GM11168 (cell line): Measurements from ENCODE around the gene TBC1D3I.
"Not testable (repeated sequence)": the region's sequence is repeated elsewhere in the genome, so short reads cannot be mapped to it uniquely, and the experiment has no call there.

ENCODE experiments used
- in situ Hi-C: fragments of 300-500 bp; cut with MboI; formaldehyde crosslinking; loops from one replicate; pipeline ENCODE4 v1.12.0; 2022; ENCODE audit warnings: low sequenced_read_pairs; ENCODE audit not compliant: unreplicated experiment

TBC1D3I gene

GRCh38 chr17:36264470-36264869 lies at the start of gene TBC1D3I:
Gene TBC1D3I (minus strand): TSS chr17:36264570. CDS start chr17:36262985, 1,585 bp downstream.
- in situ Hi-C loops, result not testable (repeated sequence)

DNA sequence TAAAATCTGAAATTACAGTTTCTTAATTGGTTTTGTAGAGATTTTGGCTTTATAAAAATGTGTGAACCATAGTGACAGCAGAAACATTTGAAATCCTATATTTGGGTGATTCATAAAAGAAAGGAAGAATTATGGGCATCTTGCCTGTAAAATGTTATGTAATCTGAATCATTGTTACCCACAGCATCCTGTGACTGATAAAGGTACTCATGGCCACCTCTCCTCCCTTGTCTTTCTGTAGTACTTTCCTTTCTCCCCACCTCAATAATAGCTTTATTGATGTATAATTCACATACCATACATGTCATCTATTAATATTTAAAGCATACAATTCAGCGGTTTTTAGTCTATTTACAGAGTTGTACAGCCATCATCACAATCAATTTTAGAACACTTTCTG lies 30.8 kb upstream of the TBC1D3I start:
- in situ Hi-C loops, result not testable (repeated sequence)

DNA sequence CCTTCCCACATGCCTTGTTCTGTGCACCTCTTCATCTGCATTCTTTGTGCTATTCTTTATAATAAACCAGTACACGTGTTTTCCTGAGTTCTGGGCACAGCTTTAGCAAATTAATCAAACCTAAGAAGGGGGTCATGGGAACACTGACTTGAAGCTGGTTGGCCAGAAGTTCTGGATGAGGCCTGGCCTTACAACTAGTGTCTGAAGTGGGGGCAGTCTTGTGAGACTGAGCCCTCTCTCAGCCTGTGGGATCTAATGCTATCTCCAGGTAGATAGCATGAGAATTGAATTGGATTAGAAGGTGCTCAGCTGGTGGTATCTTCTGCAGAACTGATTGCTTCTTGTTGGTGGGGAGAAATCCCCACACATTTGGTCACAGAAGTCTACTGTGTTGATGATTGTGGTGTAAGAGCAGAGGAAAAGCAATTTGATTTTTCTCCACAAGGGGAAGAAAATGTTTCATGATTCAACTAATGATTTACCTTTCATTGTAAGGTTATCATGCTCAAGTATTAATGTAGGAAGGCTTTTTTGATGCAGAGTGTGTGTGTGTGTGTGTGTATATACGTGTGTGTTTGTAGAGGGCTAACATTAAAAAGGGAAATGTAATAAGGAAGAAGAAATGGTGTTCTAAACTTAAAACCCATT lies 25.7 kb upstream of the TBC1D3I start:
- in situ Hi-C loops, result not testable (repeated sequence)

GRCh38 chr17:36284219-36284618 lies 19.8 kb upstream of the TBC1D3I start:
- in situ Hi-C loops, result not testable (repeated sequence)

GRCh38 chr17:36283256-36283655 lies 18.9 kb upstream of the TBC1D3I start:
- in situ Hi-C loops, result not testable (repeated sequence)

- in situ Hi-C loops, result not testable (repeated sequence)
Observed at GRCh38 chr17:36242046-36242445, 22.3 kb downstream of the TBC1D3I start.

- in situ Hi-C loops, result not testable (repeated sequence)
Observed at GRCh38 chr17:36229644-36230043, 34.7 kb downstream of the TBC1D3I start.

DNA sequence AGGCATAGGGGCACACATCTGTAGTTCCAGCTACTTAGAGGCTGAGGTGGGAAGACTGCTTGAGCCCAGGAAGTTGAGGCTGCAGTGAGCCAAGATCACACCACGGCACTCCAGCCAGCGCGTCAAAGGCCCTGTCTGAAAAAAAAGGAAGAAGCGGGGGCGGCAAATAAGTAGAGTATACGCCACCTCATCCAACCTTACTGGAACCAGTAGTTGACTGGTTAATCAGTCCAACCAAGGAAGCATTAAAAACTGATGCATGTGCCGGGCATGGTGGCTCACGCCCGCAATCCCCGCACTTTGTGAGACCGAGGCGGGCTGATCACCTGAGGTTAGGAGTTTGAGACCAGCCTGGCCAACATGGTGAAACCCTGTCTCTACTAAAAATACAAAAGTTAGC lies 41.4 kb downstream of the TBC1D3I start:
- in situ Hi-C loops, result loop anchor here (25.0 kb wide), 1 partner anchor 264 kb away; the partner anchor contains the start of gene ZNHIT3

- in situ Hi-C loops, result loop anchor here (25.0 kb wide), 1 partner anchor 266 kb away; the partner anchor contains the start of gene ZNHIT3
Observed at GRCh38 chr17:36221581-36222100, 42.7 kb downstream of the TBC1D3I start.

DNA sequence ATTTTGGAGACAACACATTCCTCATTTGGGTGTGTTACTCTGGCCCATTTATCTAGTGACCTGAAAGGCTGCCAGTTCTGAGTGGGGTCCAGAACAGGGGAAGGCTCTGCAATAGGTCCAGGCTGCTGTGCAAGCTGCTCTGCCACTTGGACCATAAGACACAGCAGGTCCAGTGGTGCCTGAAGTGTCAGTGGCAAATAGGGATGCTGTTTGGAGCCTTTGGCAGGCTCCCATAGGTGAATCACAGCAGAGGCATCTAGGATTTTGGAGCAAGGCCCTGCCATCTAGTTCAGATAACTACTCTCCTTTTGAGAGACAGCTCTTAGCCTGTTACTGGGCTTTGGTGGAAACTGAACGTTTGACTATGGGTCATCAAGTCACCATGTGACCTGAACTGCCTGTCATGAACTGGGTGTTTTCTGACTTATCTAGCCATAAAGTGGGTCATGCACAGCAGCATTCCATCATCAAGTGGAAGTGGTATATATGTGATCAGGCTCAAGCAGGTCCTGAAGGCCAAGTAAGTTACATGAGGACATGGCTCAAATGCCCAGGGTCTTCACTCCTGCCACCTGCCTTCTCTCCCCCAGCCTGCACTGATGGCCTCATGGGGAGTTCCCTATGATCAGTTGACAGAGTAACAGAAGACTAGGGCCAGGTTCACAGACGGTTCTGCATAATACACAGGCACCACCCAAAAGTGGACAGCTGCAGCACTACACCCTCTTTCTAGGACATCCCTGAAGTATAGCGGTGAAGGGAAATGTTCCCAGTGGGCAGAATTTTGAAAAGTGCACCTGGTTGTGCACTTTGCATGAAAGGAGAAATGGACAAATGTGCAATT lies 43.4 kb downstream of the TBC1D3I start:
- in situ Hi-C loops, result loop anchor here (25.0 kb wide), 1 partner anchor 266 kb away; the partner anchor contains the start of gene ZNHIT3

- in situ Hi-C loops, result loop anchor here (10.0 to 25.0 kb wide), 2 partner anchors 245 to 268 kb away; partner anchors contain the start of gene ZNHIT3
Observed at GRCh38 chr17:36219556-36219955, 44.8 kb downstream of the TBC1D3I start.

- in situ Hi-C loops, result loop anchor here (10.0 to 25.0 kb wide), 2 partner anchors 241 to 272 kb away; partner anchors contain the start of gene ZNHIT3
Observed at GRCh38 chr17:36215406-36216308, 48.7 kb downstream of the TBC1D3I start.

DNA sequence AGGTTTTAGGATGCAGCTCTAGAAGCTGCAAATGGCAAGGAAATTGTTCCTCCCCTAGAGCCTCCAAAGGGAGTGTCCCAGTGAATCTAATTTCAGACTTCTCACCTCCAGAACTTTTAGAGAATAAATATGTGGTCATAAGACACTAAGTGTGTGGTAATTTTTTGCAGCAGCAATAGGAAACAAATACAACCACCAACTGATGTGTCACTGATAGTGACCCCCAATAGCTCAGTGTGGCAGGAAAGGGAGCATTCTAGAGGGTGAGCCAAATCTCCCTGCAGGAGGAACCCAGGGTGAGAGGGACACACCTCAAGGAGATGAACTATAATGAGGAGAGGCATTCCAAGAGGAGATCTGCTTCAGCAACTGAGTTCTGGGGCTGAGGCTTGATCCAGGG lies 49.5 kb downstream of the TBC1D3I start:
- in situ Hi-C loops, result loop anchor here (10.0 to 25.0 kb wide), 2 partner anchors 240 to 272 kb away; partner anchors contain the start of gene ZNHIT3

DNA sequence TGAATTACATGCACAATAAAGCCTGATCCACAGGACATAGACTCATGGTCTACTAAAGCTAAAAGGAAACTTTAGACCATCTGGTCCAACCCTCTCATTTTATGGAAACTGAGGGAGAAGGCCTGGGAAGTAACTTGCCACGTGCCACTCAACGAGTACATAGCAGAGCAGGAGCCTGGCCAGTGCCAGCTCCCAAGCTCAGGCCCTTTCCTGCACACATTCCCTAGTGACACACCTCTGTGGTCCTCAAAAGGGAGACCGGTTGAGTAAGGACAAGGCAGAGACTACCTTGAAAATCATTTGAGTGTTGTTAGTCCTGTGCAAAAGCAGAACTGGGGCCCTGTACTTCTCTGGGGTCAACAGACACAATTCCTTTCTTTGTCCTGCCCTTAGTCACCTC lies 50.7 kb downstream of the TBC1D3I start:
- in situ Hi-C loops, result loop anchor here (10.0 to 25.0 kb wide), 2 partner anchors 239 to 274 kb away; partner anchors contain the start of gene ZNHIT3

DNA sequence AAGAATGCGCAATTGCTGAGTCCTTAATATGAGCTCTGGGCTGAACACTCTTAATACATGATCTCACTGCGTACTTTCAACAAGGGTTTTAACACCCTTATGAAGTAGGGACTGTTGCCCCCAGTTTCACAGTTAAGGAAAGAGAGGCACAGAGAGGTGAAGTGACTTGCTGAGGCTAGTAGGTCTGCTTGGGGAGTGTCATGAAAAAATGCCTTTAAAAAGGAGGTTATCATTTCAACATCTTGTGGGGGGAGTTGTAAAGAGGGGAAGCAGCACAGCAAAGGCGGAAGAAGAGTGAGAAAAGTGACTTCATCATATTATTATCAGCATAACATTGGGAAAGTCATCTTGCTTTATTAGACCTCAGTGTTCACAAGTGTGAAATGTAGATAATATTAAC lies 51.4 kb downstream of the TBC1D3I start:
- in situ Hi-C loops, result loop anchor here (10.0 to 25.0 kb wide), 2 partner anchors 238 to 274 kb away; partner anchors contain the start of gene ZNHIT3

DNA sequence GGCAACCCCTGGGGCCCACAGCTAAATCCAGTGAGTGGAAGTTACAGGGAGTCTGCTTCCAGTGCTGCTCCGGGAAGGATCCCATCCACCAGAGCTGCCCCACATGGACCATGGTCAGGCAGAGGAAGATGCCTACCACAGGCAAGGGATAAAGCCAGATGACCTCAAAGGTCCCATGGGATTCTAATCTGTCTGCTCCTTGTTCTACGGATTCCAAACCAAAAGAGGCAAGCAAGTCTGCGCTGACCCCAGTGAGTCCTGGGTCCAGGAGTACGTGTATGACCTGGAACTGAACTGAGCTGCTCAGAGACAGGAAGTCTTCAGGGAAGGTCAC lies 52.1 kb downstream of the TBC1D3I start:
- in situ Hi-C loops, result loop anchor here (10.0 to 25.0 kb wide), 2 partner anchors 237 to 275 kb away; partner anchors contain the start of gene ZNHIT3

GRCh38 chr17:36211484-36212271 lies 52.7 kb downstream of the TBC1D3I start:
- in situ Hi-C loops, result loop anchor here (10.0 to 25.0 kb wide), 2 partner anchors 237 to 276 kb away; partner anchors contain the start of gene ZNHIT3

DNA sequence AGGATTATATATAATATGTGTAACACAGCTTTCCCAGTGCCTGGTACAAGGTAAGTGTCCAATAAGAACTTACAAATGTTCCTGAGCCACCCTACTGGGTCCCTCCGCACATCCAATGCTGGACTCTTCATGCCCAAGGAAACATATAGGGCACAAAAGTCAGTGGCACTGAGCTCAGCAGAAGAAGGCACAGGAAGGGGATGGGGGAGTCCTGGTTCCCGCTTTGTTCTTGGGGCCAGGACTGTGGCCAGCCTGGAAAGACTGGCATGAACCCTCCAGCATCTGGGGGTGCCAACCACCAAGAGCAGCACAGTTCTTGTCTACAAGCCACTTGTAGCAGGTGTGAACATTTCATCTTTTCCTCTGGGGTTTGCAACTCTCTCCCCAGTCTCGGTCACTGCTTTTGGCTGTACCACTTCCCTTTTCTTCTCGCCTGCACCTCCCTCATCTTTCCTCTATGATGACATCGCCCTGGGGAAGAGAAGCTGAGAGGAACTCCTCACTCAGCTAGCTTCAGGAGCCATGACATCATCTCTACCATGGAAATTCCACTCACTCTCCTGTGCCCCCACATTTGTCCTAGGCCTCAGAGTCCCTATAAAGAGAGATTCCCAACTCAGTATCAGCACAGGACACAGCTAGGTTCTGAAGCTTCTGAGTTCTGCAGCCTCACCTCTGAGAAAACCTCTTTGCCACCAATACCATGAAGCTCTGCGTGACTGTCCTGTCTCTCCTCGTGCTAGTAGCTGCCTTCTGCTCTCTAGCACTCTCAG lies 53.7 kb downstream of the TBC1D3I start, which contains the start of gene CCL4L2:
Gene CCL4L2 (plus strand): TSS at position 625 of the 773 bp plus-strand sequence.
- in situ Hi-C loops, result loop anchor here (10.0 to 25.0 kb wide), 2 partner anchors 236 to 277 kb away; partner anchors contain the start of gene ZNHIT3
